K562 (cell line): Measurements from ENCODE around the gene RPRD1B. TPM values are rescaled to one million over a fixed set of nuclear protein-coding genes. Genes with fewer than 3 reads are reported as not detected.
A peak's percentile ranks its signal among the peaks of the same experiment; 100 is the strongest.

Experiments
- BRF1 ChIP-seq: IDR thresholded peaks from 3 replicates; pipeline ENCODE4 v1.6.1; 2011; ENCODE audit warnings: borderline replicate concordance, mild to moderate bottlenecking; ENCODE audit not compliant: insufficient read length; ENCODE audit errors: extremely low read depth
- CBX8 ChIP-seq: fragments of 200-600 bp; sonication (generic); IDR thresholded peaks from 2 replicates; pipeline ENCODE4 v1.6.1; 2012; ENCODE audit warnings: borderline replicate concordance, mixed run types, low read depth, mild to moderate bottlenecking, moderate library complexity, mixed read lengths, low read length, control low read depth, inconsistent platforms; ENCODE audit not compliant: poor library complexity, severe bottlenecking; ENCODE audit errors: extremely low read depth
- GABPA ChIP-seq: fragments of 200-800 bp; sonication (Bioruptor generic); conservative IDR thresholded peaks from 2 replicates; pipeline ENCODE4 v1.6.1; 2016; ENCODE audit warnings: low read depth, missing genetic modification characterization, missing compliant biosample characterization
- MEIS2 ChIP-seq: fragments of 450-650 bp; IDR thresholded peaks from 2 replicates; pipeline ENCODE4 v1.6.1; 2014; ENCODE audit warnings: mild to moderate bottlenecking; ENCODE audit not compliant: partially characterized antibody
- PCBP1 ChIP-seq: fragments of 200-400 bp; formaldehyde crosslinking; IDR thresholded peaks from 2 replicates; pipeline ENCODE4 v1.6.1; 2018; ENCODE audit warnings: mild to moderate bottlenecking, low read depth, low read length; ENCODE audit not compliant: poor library complexity, severe bottlenecking
- PHB2 ChIP-seq: fragments of 450-650 bp; IDR thresholded peaks from 2 replicates; pipeline ENCODE4 v1.6.1; 2017; ENCODE audit warnings: low read depth
- SETDB1 ChIP-seq: IDR thresholded peaks from one replicate; pipeline ENCODE4 v1.6.1; 2012; ENCODE audit warnings: low read length, control low read depth, inconsistent platforms
- SMARCE1 ChIP-seq: fragments of 450-650 bp; IDR thresholded peaks from 2 replicates; pipeline ENCODE4 v1.7.1; 2016; ENCODE audit warnings: mild to moderate bottlenecking
- ZBTB7A ChIP-seq: IDR thresholded peaks from 2 replicates; pipeline ENCODE4 v1.6.1; 2011; ENCODE audit warnings: low read depth, mild to moderate bottlenecking, low read length, moderate library complexity, borderline replicate concordance; ENCODE audit not compliant: control insufficient read depth
- ZNF133 ChIP-seq: fragments of 250-450 bp; sonication (Bioruptor Pico); IDR thresholded peaks from 2 replicates; pipeline ENCODE4 v1.4.0; 2020; ENCODE audit warnings: mild to moderate bottlenecking
- ZNF717 ChIP-seq: fragments of 250-450 bp; sonication (Bioruptor Pico); IDR thresholded peaks from 2 replicates; pipeline ENCODE4 v1.5.0; 2021
- ZNF778 ChIP-seq: fragments of 450-650 bp; formaldehyde crosslinking; IDR thresholded peaks from 2 replicates; pipeline ENCODE4 v1.4.0; 2020; ENCODE audit warnings: mild to moderate bottlenecking, moderate library complexity
- polyA plus RNA-seq, 8 experiments: library from polyadenylated mRNA; depleted of rRNA in 4 of 8; stranded (reverse) in 5 of 8; unstranded in 3 of 8; fragments of >200 nt; fragmentation: Nextera tagmentation in 2 of 8; fragmentation: Illumina TruSeq in 1 of 8; extraction: Ambion mirVana in 2 of 8; extraction: Trizol in 1 of 8; gene quantifications; 2 replicates each; pipeline versions ENCODE4 v1.2.1 to v1.2.3, GENCODE V29; 2011 to 2014; ENCODE audit warnings: inconsistent platforms in 1 of 8, missing spikeins in 1 of 8
- total RNA-seq, 7 experiments: library from RNA; depleted of rRNA in 6 of 7; stranded (reverse); fragments of >200 nt in 6 of 7; fragmentation: Illumina TruSeq in 2 of 7; extraction: Trizol in 2 of 7; gene quantifications; 2 replicates each; pipeline versions ENCODE4 v1.2.1 to v1.2.3, GENCODE V29; 2011 to 2021; ENCODE audit warnings: low replicate concordance in 1 of 7
- TF ChIP-seq, protein P1 (sequence below), 2 experiments: fragments of 200-800 bp in 1 of 2; sonication (Bioruptor generic) in 1 of 2; sonication (generic) in 1 of 2; formaldehyde crosslinking in 1 of 2; IDR thresholded peaks in 1 of 2; conservative IDR thresholded peaks in 1 of 2; 2 replicates each; pipeline versions ENCODE4 v1.5.0 to v1.6.1; 2016 to 2020; ENCODE audit warnings: missing compliant biosample characterization in 1 of 2, missing genetic modification characterization in 1 of 2, missing genetic modification reagents in 1 of 2
- TF ChIP-seq, protein P2 (sequence below): fragments of 450-650 bp; formaldehyde crosslinking; IDR thresholded peaks from 2 replicates; pipeline ENCODE4 v1.4.0; 2020; ENCODE audit warnings: mild to moderate bottlenecking, mixed read lengths
- TF ChIP-seq, protein P3 (sequence below): fragments of 450-650 bp; IDR thresholded peaks from 2 replicates; pipeline ENCODE4 v1.6.1; 2016; ENCODE audit warnings: low read depth, mild to moderate bottlenecking, moderate library complexity
- TF ChIP-seq, protein P4 (sequence below): IDR thresholded peaks from 2 replicates; pipeline ENCODE4 v1.6.1; 2011; ENCODE audit warnings: borderline replicate concordance, low read depth, mild to moderate bottlenecking, moderate library complexity, low read length; ENCODE audit not compliant: insufficient read depth, poor library complexity, severe bottlenecking
- TF ChIP-seq, protein P5 (sequence below): sonication (generic); formaldehyde crosslinking; IDR thresholded peaks from 2 replicates; pipeline ENCODE4 v1.8.1; 2023; ENCODE audit warnings: mild to moderate bottlenecking, missing genetic modification reagents

The RPRD1B gene
- total and polyA plus RNA-seq, 9 of the 15 experiments (the other 6 are each of a cell fraction or from before 2014, with no cell fraction given), result 5.5 to 43.0 (median 24.4) TPM

- TF ChIP-seq ZBTB7A (no peak), PHB2 (peak; percentile 77; the same call in 1 of the 2 replicates), MEIS2 (peak; percentile 83), ZNF717 (no peak), SETDB1 (no peak), PCBP1 (no peak), BRF1 (no peak), ZNF778 (CRISPR knock-in tag) (no peak), ZNF133 (no peak), CBX8 (no peak), SMARCE1 (peak; percentile 94), GABPA (tag) (peak; percentile 41; the same call in 1 of the 2 replicates)
- TF ChIP-seq, protein P1, sequence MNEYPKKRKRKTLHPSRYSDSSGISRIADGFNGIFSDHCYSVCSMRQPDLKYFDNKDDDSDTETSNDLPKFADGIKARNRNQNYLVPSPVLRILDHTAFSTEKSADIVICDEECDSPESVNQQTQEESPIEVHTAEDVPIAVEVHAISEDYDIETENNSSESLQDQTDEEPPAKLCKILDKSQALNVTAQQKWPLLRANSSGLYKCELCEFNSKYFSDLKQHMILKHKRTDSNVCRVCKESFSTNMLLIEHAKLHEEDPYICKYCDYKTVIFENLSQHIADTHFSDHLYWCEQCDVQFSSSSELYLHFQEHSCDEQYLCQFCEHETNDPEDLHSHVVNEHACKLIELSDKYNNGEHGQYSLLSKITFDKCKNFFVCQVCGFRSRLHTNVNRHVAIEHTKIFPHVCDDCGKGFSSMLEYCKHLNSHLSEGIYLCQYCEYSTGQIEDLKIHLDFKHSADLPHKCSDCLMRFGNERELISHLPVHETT (CRISPR knock-in tag; conservative IDR thresholded peaks at IDR 0.05 in 1 of 2, IDR thresholded peaks at IDR 0.05 in 1 of 2), result 0 out of 4 replicates have a peak, but pooled peaks of 1 of the 2 experiments have one; percentile 45
- TF ChIP-seq, protein P2, sequence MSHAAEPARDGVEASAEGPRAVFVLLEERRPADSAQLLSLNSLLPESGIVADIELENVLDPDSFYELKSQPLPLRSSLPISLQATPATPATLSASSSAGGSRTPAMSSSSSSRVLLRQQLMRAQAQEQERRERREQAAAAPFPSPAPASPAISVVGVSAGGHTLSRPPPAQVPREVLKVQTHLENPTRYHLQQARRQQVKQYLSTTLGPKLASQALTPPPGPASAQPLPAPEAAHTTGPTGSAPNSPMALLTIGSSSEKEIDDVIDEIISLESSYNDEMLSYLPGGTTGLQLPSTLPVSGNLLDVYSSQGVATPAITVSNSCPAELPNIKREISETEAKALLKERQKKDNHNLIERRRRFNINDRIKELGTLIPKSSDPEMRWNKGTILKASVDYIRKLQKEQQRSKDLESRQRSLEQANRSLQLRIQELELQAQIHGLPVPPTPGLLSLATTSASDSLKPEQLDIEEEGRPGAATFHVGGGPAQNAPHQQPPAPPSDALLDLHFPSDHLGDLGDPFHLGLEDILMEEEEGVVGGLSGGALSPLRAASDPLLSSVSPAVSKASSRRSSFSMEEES (CRISPR knock-in tag), result peak; percentile 87
- TF ChIP-seq, protein P3, sequence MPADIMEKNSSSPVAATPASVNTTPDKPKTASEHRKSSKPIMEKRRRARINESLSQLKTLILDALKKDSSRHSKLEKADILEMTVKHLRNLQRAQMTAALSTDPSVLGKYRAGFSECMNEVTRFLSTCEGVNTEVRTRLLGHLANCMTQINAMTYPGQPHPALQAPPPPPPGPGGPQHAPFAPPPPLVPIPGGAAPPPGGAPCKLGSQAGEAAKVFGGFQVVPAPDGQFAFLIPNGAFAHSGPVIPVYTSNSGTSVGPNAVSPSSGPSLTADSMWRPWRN, result peak; percentile 63
- TF ChIP-seq, protein P4, sequence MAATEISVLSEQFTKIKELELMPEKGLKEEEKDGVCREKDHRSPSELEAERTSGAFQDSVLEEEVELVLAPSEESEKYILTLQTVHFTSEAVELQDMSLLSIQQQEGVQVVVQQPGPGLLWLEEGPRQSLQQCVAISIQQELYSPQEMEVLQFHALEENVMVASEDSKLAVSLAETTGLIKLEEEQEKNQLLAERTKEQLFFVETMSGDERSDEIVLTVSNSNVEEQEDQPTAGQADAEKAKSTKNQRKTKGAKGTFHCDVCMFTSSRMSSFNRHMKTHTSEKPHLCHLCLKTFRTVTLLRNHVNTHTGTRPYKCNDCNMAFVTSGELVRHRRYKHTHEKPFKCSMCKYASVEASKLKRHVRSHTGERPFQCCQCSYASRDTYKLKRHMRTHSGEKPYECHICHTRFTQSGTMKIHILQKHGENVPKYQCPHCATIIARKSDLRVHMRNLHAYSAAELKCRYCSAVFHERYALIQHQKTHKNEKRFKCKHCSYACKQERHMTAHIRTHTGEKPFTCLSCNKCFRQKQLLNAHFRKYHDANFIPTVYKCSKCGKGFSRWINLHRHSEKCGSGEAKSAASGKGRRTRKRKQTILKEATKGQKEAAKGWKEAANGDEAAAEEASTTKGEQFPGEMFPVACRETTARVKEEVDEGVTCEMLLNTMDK, result no peak
- TF ChIP-seq, protein P5, sequence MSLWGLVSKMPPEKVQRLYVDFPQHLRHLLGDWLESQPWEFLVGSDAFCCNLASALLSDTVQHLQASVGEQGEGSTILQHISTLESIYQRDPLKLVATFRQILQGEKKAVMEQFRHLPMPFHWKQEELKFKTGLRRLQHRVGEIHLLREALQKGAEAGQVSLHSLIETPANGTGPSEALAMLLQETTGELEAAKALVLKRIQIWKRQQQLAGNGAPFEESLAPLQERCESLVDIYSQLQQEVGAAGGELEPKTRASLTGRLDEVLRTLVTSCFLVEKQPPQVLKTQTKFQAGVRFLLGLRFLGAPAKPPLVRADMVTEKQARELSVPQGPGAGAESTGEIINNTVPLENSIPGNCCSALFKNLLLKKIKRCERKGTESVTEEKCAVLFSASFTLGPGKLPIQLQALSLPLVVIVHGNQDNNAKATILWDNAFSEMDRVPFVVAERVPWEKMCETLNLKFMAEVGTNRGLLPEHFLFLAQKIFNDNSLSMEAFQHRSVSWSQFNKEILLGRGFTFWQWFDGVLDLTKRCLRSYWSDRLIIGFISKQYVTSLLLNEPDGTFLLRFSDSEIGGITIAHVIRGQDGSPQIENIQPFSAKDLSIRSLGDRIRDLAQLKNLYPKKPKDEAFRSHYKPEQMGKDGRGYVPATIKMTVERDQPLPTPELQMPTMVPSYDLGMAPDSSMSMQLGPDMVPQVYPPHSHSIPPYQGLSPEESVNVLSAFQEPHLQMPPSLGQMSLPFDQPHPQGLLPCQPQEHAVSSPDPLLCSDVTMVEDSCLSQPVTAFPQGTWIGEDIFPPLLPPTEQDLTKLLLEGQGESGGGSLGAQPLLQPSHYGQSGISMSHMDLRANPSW, result no peak
These were observed 93.5 kb downstream of the RPRD1B start (continued) for GRCh38 chr20:38126932-38127621.
